Body of pancreas (tissue), 4 donors: Measurements from ENCODE around the gene GPR137B. TPM values are rescaled to one million over a fixed set of nuclear protein-coding genes. Genes with fewer than 3 reads are reported as not detected.

Experiments
- ATAC-seq: fragments of 150-250 bp; one replicate; pipeline ENCODE4 v1.9.1; 2016
- DNase-seq, 4 donors: peaks; one replicate each; pipeline ENCODE4 v3.0.0-alpha.2; 2019
- H3K27ac ChIP-seq, 4 donors: fragments of 200-600 bp; sonication (generic); 1 replicate in 3 of 4; 2 replicates in 1 of 4; pipeline versions ENCODE4 v1.5.1 to v1.6.1; 2016 to 2019; ENCODE audit warnings: mild to moderate bottlenecking in 1 of 4, mixed read lengths in 1 of 4, moderate library complexity in 1 of 4
- H3K27me3 ChIP-seq, 2 donors: fragments of 200-600 bp; sonication (generic); one replicate each; pipeline ENCODE4 v1.6.0; 2016; ENCODE audit warnings: mild to moderate bottlenecking in 1 of 2
- H3K36me3 ChIP-seq, 2 donors: fragments of 200-600 bp; sonication (generic); replicated peaks in 1 of 2; 2 replicates each; pipeline ENCODE4 v1.5.1; 2016; ENCODE audit warnings: low read depth in 2 of 2; ENCODE audit not compliant: insufficient read depth in 1 of 2
- H3K4me1 ChIP-seq: fragments of 200-600 bp; sonication (generic); one replicate; pipeline ENCODE4 v1.6.0; 2016
- H3K4me3 ChIP-seq, 2 donors: fragments of 200-600 bp; sonication (generic); 1 replicate in 1 of 2; 2 replicates in 1 of 2; pipeline ENCODE4 v1.5.1; 2016 to 2019
- H3K9me3 ChIP-seq, 3 donors: fragments of 200-600 bp; sonication (generic); 1 replicate in 2 of 3; 2 replicates in 1 of 3; pipeline ENCODE4 v1.5.1; 2016
- POLR2A ChIP-seq, 3 donors: fragments of 450-650 bp; IDR thresholded peaks; one replicate each; pipeline ENCODE4 v1.6.1; 2016; ENCODE audit warnings: antibody characterized with exemption in 3 of 3, mild to moderate bottlenecking in 2 of 3
- WGBS, 2 donors: methylation state at CpG; one replicate each; pipeline ENCODE4 v1.1.5; 2017; 5-methylcytosine and 5-hydroxymethylcytosine counted together
- intact Hi-C: fragments of 100-400 bp; cut with DNase I; formaldehyde crosslinking; loops from one replicate; pipeline ENCODE4 v1.15.1; 2023
- total RNA-seq, 2 donors: library from RNA; depleted of rRNA; stranded (reverse); fragments of >200 nt; gene quantifications; one replicate each; pipeline ENCODE4 v1.1.0, GENCODE V29; 2016
- TF ChIP-seq, protein P1 (sequence below), 7 experiments: fragments of 450-650 bp in 4 of 7; fragments of 200-600 bp in 3 of 7; sonication (generic) in 3 of 7; IDR thresholded peaks; one replicate each; pipeline ENCODE4 v1.5.1; 2016 to 2019; ENCODE audit warnings: antibody characterized with exemption in 7 of 7

GPR137B gene
- total RNA-seq, 2 donors from 2014 or later = 3.3 to 3.9 TPM

GRCh38 chr1:236129306-236129705 lies 13.0 kb upstream of the GPR137B start:
- no peaks in the 10 kb centered on the region for H3K4me1 ChIP-seq
- no peaks in the 10 kb centered on the region for H3K27me3 ChIP-seq
- H3K27ac ChIP-seq = no peak overlapping the region
- H3K4me3 ChIP-seq = no peak overlapping the region
- ATAC-seq = no peak
- no peak for DNase-seq
- no peaks in the 10 kb centered on the region for H3K36me3 ChIP-seq
- intact Hi-C loops = no loop called here
- 86 to 92% methylated on average over 5 of the region's 5 CpGs for WGBS, 2 donors
- TF ChIP-seq, protein P1, sequence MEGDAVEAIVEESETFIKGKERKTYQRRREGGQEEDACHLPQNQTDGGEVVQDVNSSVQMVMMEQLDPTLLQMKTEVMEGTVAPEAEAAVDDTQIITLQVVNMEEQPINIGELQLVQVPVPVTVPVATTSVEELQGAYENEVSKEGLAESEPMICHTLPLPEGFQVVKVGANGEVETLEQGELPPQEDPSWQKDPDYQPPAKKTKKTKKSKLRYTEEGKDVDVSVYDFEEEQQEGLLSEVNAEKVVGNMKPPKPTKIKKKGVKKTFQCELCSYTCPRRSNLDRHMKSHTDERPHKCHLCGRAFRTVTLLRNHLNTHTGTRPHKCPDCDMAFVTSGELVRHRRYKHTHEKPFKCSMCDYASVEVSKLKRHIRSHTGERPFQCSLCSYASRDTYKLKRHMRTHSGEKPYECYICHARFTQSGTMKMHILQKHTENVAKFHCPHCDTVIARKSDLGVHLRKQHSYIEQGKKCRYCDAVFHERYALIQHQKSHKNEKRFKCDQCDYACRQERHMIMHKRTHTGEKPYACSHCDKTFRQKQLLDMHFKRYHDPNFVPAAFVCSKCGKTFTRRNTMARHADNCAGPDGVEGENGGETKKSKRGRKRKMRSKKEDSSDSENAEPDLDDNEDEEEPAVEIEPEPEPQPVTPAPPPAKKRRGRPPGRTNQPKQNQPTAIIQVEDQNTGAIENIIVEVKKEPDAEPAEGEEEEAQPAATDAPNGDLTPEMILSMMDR (IDR thresholded peaks at IDR 0.05) = no peak
- no peak for TF ChIP-seq POLR2A (IDR thresholded peaks at IDR 0.05)
- no peaks in the 10 kb centered on the region for H3K9me3 ChIP-seq

GRCh38 chr1:236130372-236130771 lies 12.0 kb upstream of the GPR137B start:
- WGBS, 2 donors = 74 to 77% methylated on average over 3 of the region's 3 CpGs
- intact Hi-C loops = no loop called here
- Histone ChIP-seq H3K4me1 (no peaks in the 10 kb centered on the region), H3K27me3 (no peaks in the 10 kb centered on the region), H3K4me3 (no peak overlapping the region), H3K36me3 (no peaks in the 10 kb centered on the region), H3K27ac (no peak overlapping the region), H3K9me3 (no peaks in the 10 kb centered on the region)
- DNase-seq (no peak), ATAC-seq (no peak)
- TF ChIP-seq, protein P1 (IDR thresholded peaks at IDR 0.05) = no peak
- TF ChIP-seq POLR2A (IDR thresholded peaks at IDR 0.05) = no peak

- Histone ChIP-seq H3K4me1 (no peaks in the 10 kb centered on the region), H3K27me3 (no peaks in the 10 kb centered on the region), H3K36me3 (no peaks in the 10 kb centered on the region), H3K27ac (no peak overlapping the region), H3K9me3 (no peaks in the 10 kb centered on the region), H3K4me3 (no peak overlapping the region)
- WGBS, 2 donors = 43 to 95% methylated on average over 1 of the region's 1 CpG
- ATAC-seq = no peak
- intact Hi-C loops = no loop called here
- DNase-seq = no peak
- TF ChIP-seq POLR2A (IDR thresholded peaks at IDR 0.05) = no peak
- TF ChIP-seq, protein P1 (IDR thresholded peaks at IDR 0.05) = no peak
Observed at GRCh38 chr1:236131916-236132315, 10.4 kb upstream of the GPR137B start.

GRCh38 chr1:236132420-236133046 lies 9.8 kb upstream of the GPR137B start:
- no peaks in the 10 kb centered on the region for H3K27me3 ChIP-seq
- no peak overlapping the region for H3K4me3 ChIP-seq
- intact Hi-C loops = no loop called here
- no peak overlapping the region for H3K27ac ChIP-seq
- H3K4me1 ChIP-seq = no peaks in the 10 kb centered on the region
- H3K36me3 ChIP-seq = no peaks in the 10 kb centered on the region
- TF ChIP-seq POLR2A (IDR thresholded peaks at IDR 0.05) = no peak
- TF ChIP-seq, protein P1 (IDR thresholded peaks at IDR 0.05) = no peak
- 71 to 76% methylated on average over 5 of the region's 5 CpGs for WGBS, 2 donors
- no peak for DNase-seq
- ATAC-seq = no peak
- no peaks in the 10 kb centered on the region for H3K9me3 ChIP-seq

DNA sequence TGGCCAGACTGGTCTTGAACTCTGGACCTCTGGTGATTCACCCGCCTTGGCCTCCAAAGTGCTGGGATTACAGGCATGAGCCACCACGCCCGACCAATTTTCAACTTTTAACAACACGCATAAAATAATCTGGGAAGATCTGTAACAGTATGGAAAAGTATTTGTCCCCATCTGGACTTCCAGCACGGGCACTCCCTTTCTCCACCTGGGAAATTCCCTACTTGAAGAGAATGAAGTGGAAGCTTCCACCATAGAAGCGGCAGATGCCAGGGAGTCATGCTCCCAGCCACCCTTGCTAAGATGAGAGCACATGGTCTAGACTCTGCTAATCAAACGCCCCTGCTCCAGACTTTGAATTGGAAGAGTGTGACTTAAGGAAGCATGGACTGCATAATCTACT lies 9.0 kb upstream of the GPR137B start:
- no peak overlapping the region for H3K4me3 ChIP-seq

More for the DNA sequence above, 9.0 kb upstream of the GPR137B start:
- H3K9me3 ChIP-seq = no peaks in the 10 kb centered on the region
- H3K27ac ChIP-seq = no peak overlapping the region
- DNase-seq (no peak), ATAC-seq (no peak)
- no peaks in the 10 kb centered on the region for H3K36me3 ChIP-seq
- H3K27me3 ChIP-seq = no peaks in the 10 kb centered on the region
- intact Hi-C loops = no loop called here
- 80 to 85% methylated on average over 7 of the region's 7 CpGs for WGBS, 2 donors
- no peak for TF ChIP-seq POLR2A (IDR thresholded peaks at IDR 0.05)
- TF ChIP-seq, protein P1 (IDR thresholded peaks at IDR 0.05) = no peak
- H3K4me1 ChIP-seq = no peaks in the 10 kb centered on the region
